Esophagus squamous epithelium (tissue), 4 donors: Measurements from ENCODE around the gene GSK3B.

Experiments used
- POLR2A ChIP-seq, 4 donors: fragments of 450-650 bp; IDR thresholded peaks; one replicate each; pipeline ENCODE4 v1.6.1; 2017; ENCODE audit warnings: antibody characterized with exemption in 4 of 4, mild to moderate bottlenecking in 4 of 4, moderate library complexity in 3 of 4
- TF ChIP-seq, protein P1 (sequence below), 6 experiments: fragments of 450-650 bp in 4 of 6; fragments of 200-600 bp in 2 of 6; sonication (generic) in 2 of 6; IDR thresholded peaks; one replicate each; pipeline ENCODE4 v1.5.1; 2016 to 2019; ENCODE audit warnings: antibody characterized with exemption in 6 of 6, mild to moderate bottlenecking in 4 of 6, moderate library complexity in 4 of 6

- no peak for TF ChIP-seq POLR2A (IDR thresholded peaks at IDR 0.05)
- TF ChIP-seq, protein P1, sequence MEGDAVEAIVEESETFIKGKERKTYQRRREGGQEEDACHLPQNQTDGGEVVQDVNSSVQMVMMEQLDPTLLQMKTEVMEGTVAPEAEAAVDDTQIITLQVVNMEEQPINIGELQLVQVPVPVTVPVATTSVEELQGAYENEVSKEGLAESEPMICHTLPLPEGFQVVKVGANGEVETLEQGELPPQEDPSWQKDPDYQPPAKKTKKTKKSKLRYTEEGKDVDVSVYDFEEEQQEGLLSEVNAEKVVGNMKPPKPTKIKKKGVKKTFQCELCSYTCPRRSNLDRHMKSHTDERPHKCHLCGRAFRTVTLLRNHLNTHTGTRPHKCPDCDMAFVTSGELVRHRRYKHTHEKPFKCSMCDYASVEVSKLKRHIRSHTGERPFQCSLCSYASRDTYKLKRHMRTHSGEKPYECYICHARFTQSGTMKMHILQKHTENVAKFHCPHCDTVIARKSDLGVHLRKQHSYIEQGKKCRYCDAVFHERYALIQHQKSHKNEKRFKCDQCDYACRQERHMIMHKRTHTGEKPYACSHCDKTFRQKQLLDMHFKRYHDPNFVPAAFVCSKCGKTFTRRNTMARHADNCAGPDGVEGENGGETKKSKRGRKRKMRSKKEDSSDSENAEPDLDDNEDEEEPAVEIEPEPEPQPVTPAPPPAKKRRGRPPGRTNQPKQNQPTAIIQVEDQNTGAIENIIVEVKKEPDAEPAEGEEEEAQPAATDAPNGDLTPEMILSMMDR (IDR thresholded peaks at IDR 0.05): no peak
Observed at GRCh38 chr3:119871571-119871970, 222.7 kb downstream of the GSK3B start.
